ENCODE results near the gene TNFRSF13B. TPM values are rescaled to one million over a fixed set of nuclear protein-coding genes. Genes with fewer than 3 reads are reported as not detected.

The TNFRSF13B gene
- total and polyA plus RNA-seq, 3 experiments from 2014 or later, result not detected

- H3K27me3 ChIP-seq (ENCODE audit: insufficient read depth, low read length, poor library complexity, severe bottlenecking), result no peaks in the 10 kb centered on the region
- H3K36me3 ChIP-seq (ENCODE audit: insufficient read depth, low read length), result no peaks in the 10 kb centered on the region
- H3K36me3 Mint-ChIP-seq, result no peaks in the 10 kb centered on the region
- ChIA-PET CTCF (no interaction called here), POLR2A (no interaction called here)
- no peak overlapping the region for H3K27ac ChIP-seq (ENCODE audit: low read depth, low read length)
- H3K9me3 ChIP-seq (ENCODE audit: low read length), result no peaks in the 10 kb centered on the region
- no peak overlapping the region for H3K4me3 Mint-ChIP-seq
- no peak for DNase-seq
- H3K27ac Mint-ChIP-seq, result no peak overlapping the region
- no peak overlapping the region for H3K4me3 ChIP-seq (ENCODE audit: low read length)
- peaks cover 5 to 8% of the 10 kb centered on the region in 2 donors for H3K27me3 Mint-ChIP-seq
- H3K4me1 ChIP-seq (ENCODE audit: insufficient read depth, low read length), result peaks cover 7% of the 10 kb centered on the region
- no peaks in the 10 kb centered on the region for H3K9me3 Mint-ChIP-seq
- H3K4me1 Mint-ChIP-seq, result no peaks in the 10 kb centered on the region
Measured at GRCh38 chr17:16932611-16933010, 39.3 kb downstream of the TNFRSF13B start.

GRCh38 chr17:16932156-16932555 is 39.8 kb downstream of the TNFRSF13B start:
- Histone ChIP-seq H3K4me1 (ENCODE audit: insufficient read depth, low read length) (peaks cover 7% of the 10 kb centered on the region), H3K27me3 (ENCODE audit: insufficient read depth, low read length, poor library complexity, severe bottlenecking) (no peaks in the 10 kb centered on the region), H3K4me3 (ENCODE audit: low read length) (no peak overlapping the region), H3K9me3 (ENCODE audit: low read length) (no peaks in the 10 kb centered on the region), H3K36me3 (ENCODE audit: insufficient read depth, low read length) (no peaks in the 10 kb centered on the region), H3K27ac (ENCODE audit: low read depth, low read length) (no peak overlapping the region)
- peaks cover 5 to 8% of the 10 kb centered on the region in 2 donors for H3K27me3 Mint-ChIP-seq
- H3K27ac Mint-ChIP-seq, result no peak overlapping the region
- H3K4me1 Mint-ChIP-seq, result no peaks in the 10 kb centered on the region
- no peak overlapping the region for H3K4me3 Mint-ChIP-seq
- no peaks in the 10 kb centered on the region for H3K9me3 Mint-ChIP-seq
- DNase-seq, result peak in 1 of 5 donors; percentile 39
- no peaks in the 10 kb centered on the region for H3K36me3 Mint-ChIP-seq
- CTCF ChIA-PET, result no interaction called here
- POLR2A ChIA-PET, result no interaction called here

GRCh38 chr17:16931318-16932060 is 40.4 kb downstream of the TNFRSF13B start:
- Mint-ChIP-seq H3K36me3 (no peaks in the 10 kb centered on the region), H3K27ac (no peak overlapping the region), H3K4me3 (no peak overlapping the region), H3K4me1 (no peaks in the 10 kb centered on the region), H3K27me3 (peaks cover 5 to 8% of the 10 kb centered on the region in 2 donors), H3K9me3 (no peaks in the 10 kb centered on the region)
- Histone ChIP-seq H3K27ac (ENCODE audit: low read depth, low read length) (no peak overlapping the region), H3K4me1 (ENCODE audit: insufficient read depth, low read length) (peaks cover 7% of the 10 kb centered on the region), H3K36me3 (ENCODE audit: insufficient read depth, low read length) (no peaks in the 10 kb centered on the region), H3K9me3 (ENCODE audit: low read length) (no peaks in the 10 kb centered on the region), H3K27me3 (ENCODE audit: insufficient read depth, low read length, poor library complexity, severe bottlenecking) (no peaks in the 10 kb centered on the region), H3K4me3 (ENCODE audit: low read length) (no peak overlapping the region)
- peak in 1 of 5 donors; percentile 42 for DNase-seq
- POLR2A ChIA-PET, result no interaction called here
- CTCF ChIA-PET, result interaction anchor here (0.8 kb wide), 1 partner anchor 60 kb away, joined by 3 read pairs; no protein-coding TSS in a partner anchor

GRCh38 chr17:16930571-16931317 is 41.2 kb downstream of the TNFRSF13B start:
- H3K36me3 Mint-ChIP-seq, result no peaks in the 10 kb centered on the region
- H3K27ac ChIP-seq (ENCODE audit: low read depth, low read length), result no peak overlapping the region
- peaks cover 4 to 8% of the 10 kb centered on the region in 2 donors for H3K27me3 Mint-ChIP-seq
- no peaks in the 10 kb centered on the region for H3K9me3 Mint-ChIP-seq
- peak in 1 of 5 donors; percentile 36 for DNase-seq
- ChIA-PET POLR2A (no interaction called here), CTCF (interaction anchor here (0.8 kb wide), 1 partner anchor 61 kb away, joined by 3 read pairs; no protein-coding TSS in a partner anchor)
- peak overlapping the region in 1 of 8 donors; percentile 36 for H3K27ac Mint-ChIP-seq
- no peaks in the 10 kb centered on the region for H3K36me3 ChIP-seq (ENCODE audit: insufficient read depth, low read length)
- peaks cover 7% of the 10 kb centered on the region for H3K4me1 ChIP-seq (ENCODE audit: insufficient read depth, low read length)
- H3K4me3 ChIP-seq (ENCODE audit: low read length), result no peak overlapping the region
- H3K4me3 Mint-ChIP-seq, result no peak overlapping the region
- H3K27me3 ChIP-seq (ENCODE audit: insufficient read depth, low read length, poor library complexity, severe bottlenecking), result no peaks in the 10 kb centered on the region
- no peaks in the 10 kb centered on the region for H3K9me3 ChIP-seq (ENCODE audit: low read length)
- no peaks in the 10 kb centered on the region for H3K4me1 Mint-ChIP-seq

- Mint-ChIP-seq H3K36me3 (no peaks in the 10 kb centered on the region), H3K27me3 (peaks cover 4 to 8% of the 10 kb centered on the region in 2 donors), H3K4me3 (no peak overlapping the region), H3K9me3 (no peaks in the 10 kb centered on the region), H3K4me1 (no peaks in the 10 kb centered on the region), H3K27ac (no peak overlapping the region)
- no peaks in the 10 kb centered on the region for H3K9me3 ChIP-seq (ENCODE audit: low read length)
- no peak overlapping the region for H3K4me3 ChIP-seq (ENCODE audit: low read length)
- H3K27me3 ChIP-seq (ENCODE audit: insufficient read depth, low read length, poor library complexity, severe bottlenecking), result no peaks in the 10 kb centered on the region
- CTCF ChIA-PET, result no interaction called here
- DNase-seq, result peak in 1 of 5 donors; percentile 20
- POLR2A ChIA-PET, result no interaction called here
- peaks cover 7% of the 10 kb centered on the region for H3K4me1 ChIP-seq (ENCODE audit: insufficient read depth, low read length)
- H3K27ac ChIP-seq (ENCODE audit: low read depth, low read length), result no peak overlapping the region
- no peaks in the 10 kb centered on the region for H3K36me3 ChIP-seq (ENCODE audit: insufficient read depth, low read length)
Measured at GRCh38 chr17:16929757-16930520, 42.0 kb downstream of the TNFRSF13B start.

GRCh38 chr17:16929035-16929680 is 42.8 kb downstream of the TNFRSF13B start:
- peak overlapping the region in 1 of 8 donors; percentile 29 for H3K27ac Mint-ChIP-seq
- POLR2A ChIA-PET, result no interaction called here

GRCh38 chr17:16928406-16929034 is 43.4 kb downstream of the TNFRSF13B start:
- Mint-ChIP-seq H3K4me1 (no peaks in the 10 kb centered on the region), H3K27ac (peak overlapping the region in 1 of 8 donors; percentile 54), H3K4me3 (no peak overlapping the region), H3K36me3 (no peaks in the 10 kb centered on the region), H3K9me3 (no peaks in the 10 kb centered on the region), H3K27me3 (peaks cover 4 to 5% of the 10 kb centered on the region in 2 donors)
- Histone ChIP-seq H3K27ac (ENCODE audit: low read depth, low read length) (no peak overlapping the region), H3K27me3 (ENCODE audit: insufficient read depth, low read length, poor library complexity, severe bottlenecking) (no peaks in the 10 kb centered on the region), H3K4me3 (ENCODE audit: low read length) (no peak overlapping the region), H3K4me1 (ENCODE audit: insufficient read depth, low read length) (peaks cover 7% of the 10 kb centered on the region), H3K9me3 (ENCODE audit: low read length) (no peaks in the 10 kb centered on the region), H3K36me3 (ENCODE audit: insufficient read depth, low read length) (no peaks in the 10 kb centered on the region)
- ChIA-PET POLR2A (no interaction called here), CTCF (no interaction called here)
- no peak for DNase-seq

More at GRCh38 chr17:16929035-16929680, 42.8 kb downstream of the TNFRSF13B start:
- Histone ChIP-seq H3K27ac (ENCODE audit: low read depth, low read length) (no peak overlapping the region), H3K36me3 (ENCODE audit: insufficient read depth, low read length) (no peaks in the 10 kb centered on the region), H3K4me3 (ENCODE audit: low read length) (no peak overlapping the region), H3K27me3 (ENCODE audit: insufficient read depth, low read length, poor library complexity, severe bottlenecking) (no peaks in the 10 kb centered on the region), H3K9me3 (ENCODE audit: low read length) (no peaks in the 10 kb centered on the region), H3K4me1 (ENCODE audit: insufficient read depth, low read length) (peaks cover 7% of the 10 kb centered on the region)
- Mint-ChIP-seq H3K36me3 (no peaks in the 10 kb centered on the region), H3K4me3 (no peak overlapping the region), H3K4me1 (no peaks in the 10 kb centered on the region), H3K27me3 (peaks cover 4 to 8% of the 10 kb centered on the region in 2 donors), H3K9me3 (no peaks in the 10 kb centered on the region)
- DNase-seq, result peak in 1 of 5 donors; percentile 28
- CTCF ChIA-PET, result no interaction called here

Measured in CD8-positive, alpha-beta memory T cell (primary cell).